Bronchial epithelial cell (primary cell): Measurements from ENCODE around the gene FSTL1. TPM values are rescaled to one million over a fixed set of nuclear protein-coding genes. Genes with fewer than 3 reads are reported as not detected.

Source experiments
- DNase-seq: peaks from one replicate; pipeline ENCODE4 v3.0.0-alpha.2; 2010; ENCODE audit warnings: low read depth
- FAIRE-seq: peaks from 2 replicates; lab custom pipeline; 2011; peaks lifted over from hg19 to GRCh38; lab: Jason Lieb, UNC
- H3K27me3 ChIP-seq: 2 replicates; pipeline ENCODE4 v1.5.1; 2011; ENCODE audit warnings: low read length; ENCODE audit not compliant: control insufficient read depth, insufficient read depth
- H3K36me3 ChIP-seq: 2 replicates; pipeline ENCODE4 v1.5.1; 2011; ENCODE audit warnings: low read length; ENCODE audit not compliant: control insufficient read depth, insufficient read depth
- H3K4me3 ChIP-seq: 2 replicates; pipeline ENCODE4 v1.5.1; 2011; ENCODE audit warnings: mild to moderate bottlenecking, low read depth, low read length, control low read depth
- total RNA-seq: library from RNA; depleted of rRNA; stranded (reverse); fragments of >200 nt; gene quantifications from 2 replicates; pipeline ENCODE4 v1.2.1, GENCODE V29; 2014
- TF ChIP-seq, protein P1 (sequence below): IDR thresholded peaks from 2 replicates; pipeline ENCODE4 v1.5.1; 2011; ENCODE audit warnings: mild to moderate bottlenecking, moderate library complexity, low read length, control low read depth, inconsistent platforms; ENCODE audit not compliant: insufficient read depth, severe bottlenecking

Gene FSTL1
- total RNA-seq, 1 donor from 2014 or later, result 45.3 TPM

DNA sequence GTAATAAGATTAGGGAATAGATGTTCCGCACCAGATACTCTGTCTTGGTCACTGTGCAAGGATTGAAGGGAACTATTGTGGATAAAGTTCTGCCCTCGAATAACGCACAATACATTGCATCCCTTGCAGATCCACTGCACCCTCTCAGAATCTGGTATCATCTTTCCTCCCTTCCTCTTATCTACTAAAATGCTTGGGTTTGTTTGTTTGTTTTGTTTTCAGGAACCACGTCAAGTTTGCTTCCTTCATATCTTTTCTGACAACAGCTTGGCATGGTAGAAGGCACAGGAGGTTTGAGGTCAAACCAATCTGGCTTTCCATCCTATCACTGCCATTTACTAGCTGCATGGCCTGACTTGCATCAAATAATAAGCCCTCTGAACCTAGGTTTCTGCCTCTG, 2.0 kb upstream of the FSTL1 start:
- H3K4me3 ChIP-seq, result no peak overlapping the region
- TF ChIP-seq, protein P1, sequence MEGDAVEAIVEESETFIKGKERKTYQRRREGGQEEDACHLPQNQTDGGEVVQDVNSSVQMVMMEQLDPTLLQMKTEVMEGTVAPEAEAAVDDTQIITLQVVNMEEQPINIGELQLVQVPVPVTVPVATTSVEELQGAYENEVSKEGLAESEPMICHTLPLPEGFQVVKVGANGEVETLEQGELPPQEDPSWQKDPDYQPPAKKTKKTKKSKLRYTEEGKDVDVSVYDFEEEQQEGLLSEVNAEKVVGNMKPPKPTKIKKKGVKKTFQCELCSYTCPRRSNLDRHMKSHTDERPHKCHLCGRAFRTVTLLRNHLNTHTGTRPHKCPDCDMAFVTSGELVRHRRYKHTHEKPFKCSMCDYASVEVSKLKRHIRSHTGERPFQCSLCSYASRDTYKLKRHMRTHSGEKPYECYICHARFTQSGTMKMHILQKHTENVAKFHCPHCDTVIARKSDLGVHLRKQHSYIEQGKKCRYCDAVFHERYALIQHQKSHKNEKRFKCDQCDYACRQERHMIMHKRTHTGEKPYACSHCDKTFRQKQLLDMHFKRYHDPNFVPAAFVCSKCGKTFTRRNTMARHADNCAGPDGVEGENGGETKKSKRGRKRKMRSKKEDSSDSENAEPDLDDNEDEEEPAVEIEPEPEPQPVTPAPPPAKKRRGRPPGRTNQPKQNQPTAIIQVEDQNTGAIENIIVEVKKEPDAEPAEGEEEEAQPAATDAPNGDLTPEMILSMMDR, result no peak
- no peak for FAIRE-seq
- no peaks in the 10 kb centered on the region for H3K36me3 ChIP-seq
- H3K27me3 ChIP-seq, result no peaks in the 10 kb centered on the region
- DNase-seq, result no peak

DNA sequence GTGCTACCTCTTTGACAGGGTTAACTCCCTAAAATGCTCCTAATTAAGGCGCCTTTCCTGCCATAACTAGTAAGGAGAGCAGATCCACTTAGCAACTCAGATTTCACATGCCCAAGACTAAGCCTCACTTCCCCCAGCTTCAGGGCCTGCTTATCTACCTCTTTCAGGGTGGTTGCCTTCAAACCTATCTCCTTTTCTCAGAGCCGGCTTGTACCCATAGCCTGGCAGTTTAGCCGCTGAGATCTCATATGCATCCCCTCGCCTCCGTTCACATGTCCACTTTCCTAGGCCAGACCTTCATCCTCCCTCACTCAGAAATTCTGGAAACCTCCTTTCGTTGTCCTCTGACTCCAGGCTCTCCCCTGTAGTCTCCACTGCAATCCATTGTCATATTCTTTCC, 1.0 kb upstream of the FSTL1 start:
- Histone ChIP-seq H3K27me3 (no peaks in the 10 kb centered on the region), H3K4me3 (no peak overlapping the region), H3K36me3 (no peaks in the 10 kb centered on the region)
- no peak for DNase-seq
- TF ChIP-seq, protein P1, result no peak
- FAIRE-seq, result no peak

DNA sequence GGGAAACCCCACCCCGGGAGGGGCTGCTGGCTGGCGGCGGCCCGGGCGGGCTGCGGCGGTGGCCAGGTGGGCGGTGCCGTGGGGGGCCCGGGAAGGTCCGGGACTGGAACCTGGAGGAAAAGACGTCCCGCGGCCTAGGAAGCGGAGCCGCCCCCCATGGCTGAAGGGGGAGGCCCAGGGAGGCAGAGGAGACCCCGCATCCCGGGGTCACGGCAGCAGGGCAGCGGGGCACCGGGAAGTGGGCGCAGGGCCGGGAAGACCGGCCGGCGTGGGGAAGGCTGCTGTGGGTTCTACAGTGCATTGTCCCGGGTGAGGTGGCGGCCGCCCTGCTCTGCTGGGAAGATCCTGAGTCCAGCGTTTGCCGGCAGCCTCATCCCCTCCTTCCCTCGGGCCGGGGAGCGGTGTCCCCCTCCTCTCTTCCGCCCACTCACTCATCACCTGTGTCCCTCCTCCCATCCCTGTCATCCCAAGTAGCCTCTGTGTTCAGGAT, 525 bp upstream of the FSTL1 start:
- DNase-seq (no peak), FAIRE-seq (no peak)
- peak overlapping the region; percentile 84 for H3K4me3 ChIP-seq
- no peaks in the 10 kb centered on the region for H3K36me3 ChIP-seq
- TF ChIP-seq, protein P1, result no peak
- no peaks in the 10 kb centered on the region for H3K27me3 ChIP-seq

DNA sequence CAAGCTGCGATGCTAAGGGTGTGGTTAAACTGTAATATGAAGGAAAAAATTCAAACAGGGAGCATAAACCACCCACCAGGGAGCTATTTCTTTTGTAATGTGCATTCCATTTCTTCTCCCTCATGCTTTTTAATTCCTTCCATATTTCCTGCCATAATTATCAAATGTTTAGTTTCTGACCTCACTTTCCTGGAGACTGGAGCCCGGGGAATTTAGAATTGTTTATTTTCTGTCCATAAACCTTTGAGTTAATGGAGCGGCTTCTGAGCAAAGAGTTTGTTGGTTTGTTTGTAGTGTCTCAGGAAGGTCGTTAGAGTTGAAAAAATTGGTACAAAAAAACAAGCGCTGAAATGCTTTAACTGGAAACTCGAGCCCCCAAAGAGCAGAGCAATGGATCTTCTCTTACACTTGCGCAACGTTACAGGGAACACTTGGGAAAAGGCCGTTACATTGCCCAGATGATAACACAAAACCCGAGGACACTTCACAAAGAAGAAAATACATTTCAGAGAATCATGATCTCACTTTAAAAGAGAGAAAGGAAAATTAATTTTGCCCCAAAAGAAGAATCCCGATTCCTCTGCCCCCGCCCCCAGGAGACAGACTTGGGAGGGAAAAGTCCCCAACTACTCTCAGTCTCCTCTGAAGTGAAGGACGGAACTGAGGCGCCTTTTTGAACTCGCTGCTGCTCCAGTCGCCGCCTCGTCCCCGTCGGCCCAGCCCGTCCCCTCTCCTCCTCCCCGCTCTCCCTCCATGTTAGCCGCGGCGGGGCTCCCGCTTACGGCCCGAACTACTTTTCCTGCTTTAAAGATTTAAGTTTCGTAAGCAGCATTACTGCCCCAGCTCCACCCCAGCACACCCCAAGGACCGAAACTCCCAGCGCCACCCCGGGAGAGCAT, 842 bp downstream of the FSTL1 start:
- Histone ChIP-seq H3K27me3 (no peaks in the 10 kb centered on the region), H3K4me3 (peak overlapping the region; percentile 84), H3K36me3 (no peaks in the 10 kb centered on the region)
- FAIRE-seq (no peak), DNase-seq (no peak)
- TF ChIP-seq, protein P1, result no peak

DNA sequence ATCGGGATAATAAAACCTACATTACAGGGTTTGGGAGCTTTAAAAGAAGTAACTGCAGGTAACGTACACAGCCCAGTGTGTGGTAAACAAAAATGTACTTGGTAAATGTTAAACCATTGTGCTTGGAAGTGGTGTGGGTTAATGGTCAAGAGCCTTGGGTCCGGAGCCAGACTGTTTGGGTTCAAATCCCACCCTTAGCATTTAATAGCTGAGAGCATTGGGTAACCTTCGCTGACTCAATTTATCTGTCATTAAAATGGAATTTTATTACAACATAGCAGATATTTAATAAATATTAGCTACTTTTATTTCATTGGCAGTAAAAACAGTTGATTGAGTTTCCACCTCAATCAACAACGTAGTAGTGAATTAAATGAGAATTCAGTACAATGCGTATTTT, 1.5 kb downstream of the FSTL1 start:
- H3K4me3 ChIP-seq, result peak overlapping the region; percentile 84
- H3K27me3 ChIP-seq, result no peaks in the 10 kb centered on the region
- DNase-seq (peak; percentile 58), FAIRE-seq (no peak)
- TF ChIP-seq, protein P1, result no peak
- no peaks in the 10 kb centered on the region for H3K36me3 ChIP-seq
